ENCODE measurements around the gene UGT1A10. TPM values are rescaled to one million over a fixed set of nuclear protein-coding genes. Genes with fewer than 3 reads are reported as not detected.
"Not testable (repeated sequence)": the region's sequence is repeated elsewhere in the genome, so short reads cannot be mapped to it uniquely, and the experiment has no call there.

The UGT1A10 gene
- polyA plus RNA-seq, 1 donor from 2014 or later, result not detected

DNA sequence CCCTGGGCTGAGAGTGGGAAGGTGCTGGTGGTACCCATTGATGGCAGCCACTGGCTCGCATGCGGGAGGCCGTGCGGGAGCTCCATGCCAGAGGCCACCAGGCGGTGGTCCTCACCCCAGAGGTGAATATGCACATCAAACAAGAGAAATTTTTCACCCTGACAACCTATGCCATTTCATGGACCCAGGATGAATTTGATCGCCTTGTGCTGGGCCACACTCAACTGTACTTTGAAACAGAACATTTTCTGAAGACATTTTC is 111.0 kb downstream of the UGT1A10 start:
- H3K36me3 ChIP-seq (ENCODE audit: insufficient read depth, low read length), result no peaks in the 10 kb centered on the region
- H3K4me3 ChIP-seq (ENCODE audit: low read length), result no peak overlapping the region
- H3F3A ChIP-seq (ENCODE audit: insufficient read depth, low read length, poor library complexity, severe bottlenecking), result no peaks in the 10 kb centered on the region
- no peak overlapping the region for H3K27ac ChIP-seq (ENCODE audit: low read length)
- TF ChIP-seq POLR2AphosphoS5 (IDR thresholded peaks at IDR 0.05) (no peak), MXI1 (conservative IDR thresholded peaks at IDR 0.05; ENCODE audit: poor library complexity, severe bottlenecking) (no peak), TAF1 (IDR thresholded peaks at IDR 0.05; ENCODE audit: low read depth) (no peak), EZH2 (IDR thresholded peaks at IDR 0.05; ENCODE audit: borderline replicate concordance, insufficient read depth, low read length, poor library complexity, severe bottlenecking) (no peak), SMC3 (conservative IDR thresholded peaks at IDR 0.05; ENCODE audit: poor library complexity) (no peak)
- TF ChIP-seq, protein P1, sequence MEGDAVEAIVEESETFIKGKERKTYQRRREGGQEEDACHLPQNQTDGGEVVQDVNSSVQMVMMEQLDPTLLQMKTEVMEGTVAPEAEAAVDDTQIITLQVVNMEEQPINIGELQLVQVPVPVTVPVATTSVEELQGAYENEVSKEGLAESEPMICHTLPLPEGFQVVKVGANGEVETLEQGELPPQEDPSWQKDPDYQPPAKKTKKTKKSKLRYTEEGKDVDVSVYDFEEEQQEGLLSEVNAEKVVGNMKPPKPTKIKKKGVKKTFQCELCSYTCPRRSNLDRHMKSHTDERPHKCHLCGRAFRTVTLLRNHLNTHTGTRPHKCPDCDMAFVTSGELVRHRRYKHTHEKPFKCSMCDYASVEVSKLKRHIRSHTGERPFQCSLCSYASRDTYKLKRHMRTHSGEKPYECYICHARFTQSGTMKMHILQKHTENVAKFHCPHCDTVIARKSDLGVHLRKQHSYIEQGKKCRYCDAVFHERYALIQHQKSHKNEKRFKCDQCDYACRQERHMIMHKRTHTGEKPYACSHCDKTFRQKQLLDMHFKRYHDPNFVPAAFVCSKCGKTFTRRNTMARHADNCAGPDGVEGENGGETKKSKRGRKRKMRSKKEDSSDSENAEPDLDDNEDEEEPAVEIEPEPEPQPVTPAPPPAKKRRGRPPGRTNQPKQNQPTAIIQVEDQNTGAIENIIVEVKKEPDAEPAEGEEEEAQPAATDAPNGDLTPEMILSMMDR (IDR thresholded peaks at IDR 0.05; ENCODE audit: poor library complexity, severe bottlenecking), result no peak
- H3K9me2 ChIP-seq (ENCODE audit: insufficient read depth, low read length), result no peaks in the 10 kb centered on the region
- H3K27me3 ChIP-seq (ENCODE audit: insufficient read depth, low read depth, low read length), result no peaks in the 10 kb centered on the region
- H3K9me3 ChIP-seq (ENCODE audit: low read length), result no peaks in the 10 kb centered on the region
- no peak overlapping the region for H3K4me2 ChIP-seq (ENCODE audit: low read length)
- no peaks in the 10 kb centered on the region for H4K20me1 ChIP-seq (ENCODE audit: insufficient read depth)
- H3K79me2 ChIP-seq (replicated peaks; ENCODE audit: insufficient read depth, low read length), result no peaks in the 10 kb centered on the region
- H3K9ac ChIP-seq (ENCODE audit: low read length), result no peak overlapping the region
- no peak overlapping the region for H2AFZ ChIP-seq (ENCODE audit: low read depth, low read length)

DNA sequence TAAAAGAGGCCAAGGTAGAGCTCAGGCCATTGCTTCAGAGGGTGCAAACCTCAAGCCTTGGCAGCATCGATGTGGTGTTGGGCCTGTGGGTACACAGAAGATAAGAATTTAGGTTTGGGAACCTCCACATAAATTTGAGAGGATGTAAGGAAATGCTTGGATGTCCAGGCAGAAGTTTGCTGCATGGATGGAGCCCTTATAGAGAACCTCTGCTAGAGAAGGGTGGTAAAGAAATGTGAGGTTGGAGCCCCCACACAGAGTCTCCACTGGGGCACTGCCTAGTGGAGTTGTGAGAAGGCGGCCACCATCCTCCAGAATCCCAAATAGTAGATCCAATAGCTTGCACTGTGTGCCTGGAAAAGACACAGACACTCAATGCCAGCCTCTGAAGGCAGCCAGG is 114.4 kb downstream of the UGT1A10 start:
- H3K4me3 ChIP-seq (ENCODE audit: low read length); H3F3A ChIP-seq (ENCODE audit: insufficient read depth, low read length, poor library complexity, severe bottlenecking); H2AFZ ChIP-seq (ENCODE audit: low read depth, low read length); H4K20me1 ChIP-seq (ENCODE audit: insufficient read depth); H3K27me3 ChIP-seq (ENCODE audit: insufficient read depth, low read depth, low read length); H3K27ac ChIP-seq (ENCODE audit: low read length); H3K79me2 ChIP-seq (replicated peaks; ENCODE audit: insufficient read depth, low read length); H3K9me2 ChIP-seq (ENCODE audit: insufficient read depth, low read length); H3K9me3 ChIP-seq (ENCODE audit: low read length); H3K36me3 ChIP-seq (ENCODE audit: insufficient read depth, low read length); H3K9ac ChIP-seq (ENCODE audit: low read length); H3K4me2 ChIP-seq (ENCODE audit: low read length): not testable (repeated sequence)

DNA sequence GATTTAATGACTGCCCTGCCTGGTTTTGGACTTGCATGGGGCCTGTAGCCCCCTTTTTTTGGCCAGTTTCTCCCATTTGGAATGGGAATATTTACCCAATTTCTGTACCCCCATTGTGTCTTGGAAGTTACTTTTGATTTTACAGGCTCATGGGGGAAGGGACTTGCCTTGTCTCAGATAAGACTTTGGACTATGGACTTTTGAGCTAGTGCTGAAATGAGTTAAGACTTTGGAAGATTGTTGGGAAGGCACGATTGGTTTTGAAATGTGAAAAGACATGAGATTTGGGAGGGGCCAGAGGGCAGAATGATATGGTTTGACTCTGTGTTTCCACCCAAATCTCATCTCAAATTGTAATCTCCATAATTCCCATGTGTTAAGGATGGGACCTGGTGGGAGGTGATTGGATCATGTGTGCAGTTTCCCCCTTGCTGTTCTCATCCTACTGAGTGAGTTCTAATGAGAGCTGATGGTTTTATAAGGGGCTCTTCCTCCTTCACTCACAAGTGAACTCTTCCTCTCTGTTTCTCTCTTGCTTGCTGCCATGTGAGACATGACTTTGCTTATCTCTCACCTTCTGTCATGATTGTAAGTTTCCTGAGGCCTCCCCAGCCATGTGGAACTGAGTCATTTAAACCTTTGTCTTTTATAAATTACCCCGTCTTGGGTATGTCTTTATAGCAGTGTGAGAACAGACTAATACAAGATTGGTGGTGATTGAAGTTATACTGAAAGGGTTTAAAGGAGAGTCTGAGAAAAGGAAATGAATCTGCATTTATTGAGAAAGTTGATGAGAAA is 115.2 kb downstream of the UGT1A10 start:
- not testable (repeated sequence) for H3K4me2 ChIP-seq (ENCODE audit: low read length); H3F3A ChIP-seq (ENCODE audit: insufficient read depth, low read length, poor library complexity, severe bottlenecking); H3K9me2 ChIP-seq (ENCODE audit: insufficient read depth, low read length); H3K9me3 ChIP-seq (ENCODE audit: low read length); H3K4me3 ChIP-seq (ENCODE audit: low read length); H3K9ac ChIP-seq (ENCODE audit: low read length); H4K20me1 ChIP-seq (ENCODE audit: insufficient read depth); H3K27ac ChIP-seq (ENCODE audit: low read length); H3K27me3 ChIP-seq (ENCODE audit: insufficient read depth, low read depth, low read length); H3K79me2 ChIP-seq (replicated peaks; ENCODE audit: insufficient read depth, low read length); H3K36me3 ChIP-seq (ENCODE audit: insufficient read depth, low read length); H2AFZ ChIP-seq (ENCODE audit: low read depth, low read length)

DNA sequence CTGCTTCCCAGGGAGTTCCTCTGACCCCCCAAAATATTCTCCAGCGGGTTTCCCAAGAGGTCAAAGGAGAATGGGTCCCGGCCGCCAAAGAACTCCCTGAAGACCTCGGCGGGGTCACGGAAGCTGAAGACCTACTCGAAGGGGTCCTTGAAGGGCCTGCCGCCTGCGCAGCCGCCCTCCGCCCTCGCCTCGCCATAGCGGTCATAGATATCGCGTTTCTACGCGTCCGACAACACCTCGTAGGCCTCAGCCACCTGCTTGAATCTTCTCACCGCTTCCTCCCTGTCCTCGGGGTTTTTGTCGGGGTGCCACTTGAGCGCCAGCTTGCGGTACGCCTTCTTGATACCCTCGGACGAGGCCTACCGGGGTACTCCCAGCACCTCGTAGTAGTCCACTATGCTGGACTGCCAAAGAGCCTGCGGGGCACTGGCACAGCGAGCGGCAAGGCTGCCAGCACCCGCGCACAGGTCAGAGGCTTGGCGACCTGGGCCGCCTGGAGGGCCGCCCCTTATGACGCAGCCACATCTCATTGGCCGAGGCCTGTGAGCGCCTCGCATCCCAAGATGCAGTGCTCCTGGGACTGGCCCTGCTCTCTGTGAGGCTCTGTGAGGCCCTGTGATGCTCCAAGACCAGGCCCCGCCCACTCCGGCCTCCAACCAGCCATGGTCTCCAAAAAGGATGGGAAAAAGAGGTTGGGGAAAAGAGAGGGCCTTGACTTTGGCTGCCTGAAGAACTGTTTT is 118.8 kb downstream of the UGT1A10 start:
- TF ChIP-seq MXI1 (conservative IDR thresholded peaks at IDR 0.05; ENCODE audit: poor library complexity, severe bottlenecking) (no peak), EZH2 (IDR thresholded peaks at IDR 0.05; ENCODE audit: borderline replicate concordance, insufficient read depth, low read length, poor library complexity, severe bottlenecking) (no peak), SMC3 (conservative IDR thresholded peaks at IDR 0.05; ENCODE audit: poor library complexity) (no peak), TAF1 (IDR thresholded peaks at IDR 0.05; ENCODE audit: low read depth) (no peak), POLR2AphosphoS5 (IDR thresholded peaks at IDR 0.05) (no peak), RAD21 (conservative IDR thresholded peaks at IDR 0.05) (no peak), EP300 (conservative IDR thresholded peaks at IDR 0.05; ENCODE audit: poor library complexity, severe bottlenecking) (no peak)
- TF ChIP-seq, protein P2, sequence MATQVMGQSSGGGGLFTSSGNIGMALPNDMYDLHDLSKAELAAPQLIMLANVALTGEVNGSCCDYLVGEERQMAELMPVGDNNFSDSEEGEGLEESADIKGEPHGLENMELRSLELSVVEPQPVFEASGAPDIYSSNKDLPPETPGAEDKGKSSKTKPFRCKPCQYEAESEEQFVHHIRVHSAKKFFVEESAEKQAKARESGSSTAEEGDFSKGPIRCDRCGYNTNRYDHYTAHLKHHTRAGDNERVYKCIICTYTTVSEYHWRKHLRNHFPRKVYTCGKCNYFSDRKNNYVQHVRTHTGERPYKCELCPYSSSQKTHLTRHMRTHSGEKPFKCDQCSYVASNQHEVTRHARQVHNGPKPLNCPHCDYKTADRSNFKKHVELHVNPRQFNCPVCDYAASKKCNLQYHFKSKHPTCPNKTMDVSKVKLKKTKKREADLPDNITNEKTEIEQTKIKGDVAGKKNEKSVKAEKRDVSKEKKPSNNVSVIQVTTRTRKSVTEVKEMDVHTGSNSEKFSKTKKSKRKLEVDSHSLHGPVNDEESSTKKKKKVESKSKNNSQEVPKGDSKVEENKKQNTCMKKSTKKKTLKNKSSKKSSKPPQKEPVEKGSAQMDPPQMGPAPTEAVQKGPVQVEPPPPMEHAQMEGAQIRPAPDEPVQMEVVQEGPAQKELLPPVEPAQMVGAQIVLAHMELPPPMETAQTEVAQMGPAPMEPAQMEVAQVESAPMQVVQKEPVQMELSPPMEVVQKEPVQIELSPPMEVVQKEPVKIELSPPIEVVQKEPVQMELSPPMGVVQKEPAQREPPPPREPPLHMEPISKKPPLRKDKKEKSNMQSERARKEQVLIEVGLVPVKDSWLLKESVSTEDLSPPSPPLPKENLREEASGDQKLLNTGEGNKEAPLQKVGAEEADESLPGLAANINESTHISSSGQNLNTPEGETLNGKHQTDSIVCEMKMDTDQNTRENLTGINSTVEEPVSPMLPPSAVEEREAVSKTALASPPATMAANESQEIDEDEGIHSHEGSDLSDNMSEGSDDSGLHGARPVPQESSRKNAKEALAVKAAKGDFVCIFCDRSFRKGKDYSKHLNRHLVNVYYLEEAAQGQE (IDR thresholded peaks at IDR 0.05; ENCODE audit: borderline replicate concordance), result no peak
- TF ChIP-seq, protein P1 (IDR thresholded peaks at IDR 0.05; ENCODE audit: poor library complexity, severe bottlenecking), result no peak
- Histone ChIP-seq H2AFZ (ENCODE audit: low read depth, low read length) (no peak overlapping the region), H3K4me2 (ENCODE audit: low read length) (no peak overlapping the region), H3K9me3 (ENCODE audit: low read length) (no peaks in the 10 kb centered on the region), H4K20me1 (ENCODE audit: insufficient read depth) (no peaks in the 10 kb centered on the region), H3K9ac (ENCODE audit: low read length) (no peak overlapping the region), H3K27me3 (ENCODE audit: insufficient read depth, low read depth, low read length) (no peaks in the 10 kb centered on the region), H3K4me3 (ENCODE audit: low read length) (no peak overlapping the region), H3K36me3 (ENCODE audit: insufficient read depth, low read length) (no peaks in the 10 kb centered on the region), H3K9me2 (ENCODE audit: insufficient read depth, low read length) (no peaks in the 10 kb centered on the region), H3K79me2 (replicated peaks; ENCODE audit: insufficient read depth, low read length) (no peaks in the 10 kb centered on the region), H3K27ac (ENCODE audit: low read length) (no peak overlapping the region), H3F3A (ENCODE audit: insufficient read depth, low read length, poor library complexity, severe bottlenecking) (no peaks in the 10 kb centered on the region)

All from neural cell (in vitro differentiated cells).